H1 (cell line): Measurements from ENCODE around the gene GREB1. TPM values are rescaled to one million over a fixed set of nuclear protein-coding genes. Genes with fewer than 3 reads are reported as not detected.

ENCODE experiments used
- CTCF ChIA-PET: fragments of 300-600 bp; sonication (Branson Sonifier 250); formaldehyde crosslinking; loops from one replicate; lab custom pipeline; 2021; ENCODE audit not compliant: partially characterized antibody; lab: Charles Lee
- POLR2A ChIA-PET: fragments of 300-600 bp; sonication (Branson Sonifier 250); formaldehyde crosslinking; loops from one replicate; lab custom pipeline; 2021; ENCODE audit warnings: inconsistent platforms; ENCODE audit not compliant: partially characterized antibody; lab: Charles Lee
- DNase-seq, 2 experiments: peaks; one replicate each; pipeline versions ENCODE4 v3.0.0 to v3.0.0-alpha.2; 2010 to 2022; ENCODE audit warnings: low spot score in 2 of 2, low read depth in 1 of 2, mixed read lengths in 1 of 2
- FAIRE-seq: peaks from 2 replicates; lab custom pipeline; 2011; peaks lifted over from hg19 to GRCh38; lab: Jason Lieb, UNC
- H2AFZ ChIP-seq: 2 replicates; pipeline ENCODE4 v1.8.1; 2012; ENCODE audit warnings: low read length, inconsistent platforms
- H2AK5ac ChIP-seq: 2 replicates; pipeline ENCODE4 v1.6.1; 2013; ENCODE audit warnings: low read depth, low read length
- H2BK120ac ChIP-seq: replicated peaks from 2 replicates; pipeline ENCODE3; 2013; ENCODE audit warnings: low read depth, low read length, inconsistent platforms
- H2BK12ac ChIP-seq: 2 replicates; pipeline ENCODE4 v1.6.1; 2013; ENCODE audit warnings: low read depth, low read length
- H2BK15ac ChIP-seq: 2 replicates; pipeline ENCODE4 v1.6.1; 2013; ENCODE audit warnings: low read length
- H2BK20ac ChIP-seq: 2 replicates; pipeline ENCODE4 v1.6.1; 2013; ENCODE audit warnings: low read length
- H2BK5ac ChIP-seq: 2 replicates; pipeline ENCODE4 v1.6.1; 2013; ENCODE audit warnings: low read depth, low read length
- H3K14ac ChIP-seq: 2 replicates; pipeline ENCODE4 v1.6.1; 2013; ENCODE audit warnings: inconsistent platforms; ENCODE audit not compliant: insufficient read length
- H3K18ac ChIP-seq: 2 replicates; pipeline ENCODE4 v1.6.1; 2013; ENCODE audit warnings: low read length; ENCODE audit errors: extremely low read depth
- H3K23ac ChIP-seq: 2 replicates; pipeline ENCODE4 v1.6.1; 2013; ENCODE audit warnings: inconsistent platforms; ENCODE audit not compliant: insufficient read length
- H3K23me2 ChIP-seq: 2 replicates; pipeline ENCODE4 v1.6.1; 2013; ENCODE audit warnings: low read depth, low read length
- H3K27ac ChIP-seq: 2 replicates; pipeline ENCODE4 v1.6.1; 2011; ENCODE audit warnings: low read depth, low read length, inconsistent platforms
- H3K27me3 ChIP-seq, 4 experiments: replicated peaks in 1 of 4; 1 replicate in 1 of 4; 2 replicates in 3 of 4; pipeline versions ENCODE4 v1.6.1 to v1.8.1; 2011 to 2013; ENCODE audit warnings: low read length in 3 of 4, mild to moderate bottlenecking in 3 of 4, inconsistent platforms in 2 of 4, mixed read lengths in 2 of 4, moderate library complexity in 1 of 4; ENCODE audit not compliant: control insufficient read depth in 3 of 4, insufficient read depth in 3 of 4; ENCODE audit errors: extremely low read depth in 1 of 4
- H3K36me3 ChIP-seq, 4 experiments: 2 replicates each; pipeline versions ENCODE4 v1.6.1 to v1.8.1; 2011 to 2013; ENCODE audit warnings: mild to moderate bottlenecking in 4 of 4, low read length in 3 of 4, moderate library complexity in 2 of 4, control low read depth in 1 of 4, inconsistent platforms in 1 of 4; ENCODE audit not compliant: insufficient read depth in 4 of 4, control insufficient read depth in 2 of 4
- H3K4ac ChIP-seq: replicated peaks from 2 replicates; pipeline ENCODE3; 2013; ENCODE audit warnings: low read length, low read depth, mixed read lengths, inconsistent platforms; ENCODE audit not compliant: insufficient read length
- H3K4me1 ChIP-seq, 4 experiments: replicated peaks in 1 of 4; 1 replicate in 1 of 4; 2 replicates in 3 of 4; pipeline versions ENCODE4 v1.6.1 to v1.8.1; 2011 to 2013; ENCODE audit warnings: low read length in 3 of 4, inconsistent platforms in 2 of 4, mixed read lengths in 1 of 4; ENCODE audit not compliant: insufficient read depth in 4 of 4, control insufficient read depth in 3 of 4
- H3K4me2 ChIP-seq, 2 experiments: 2 replicates each; pipeline versions ENCODE4 v1.6.1 to v1.8.1; 2011 to 2013; ENCODE audit warnings: low read depth in 2 of 2, low read length in 2 of 2, control low read depth in 1 of 2, inconsistent platforms in 1 of 2, mild to moderate bottlenecking in 1 of 2; ENCODE audit not compliant: insufficient read depth in 1 of 2
- H3K4me3 ChIP-seq, 4 experiments: fragments of 200-600, 300-600 bp in 1 of 4; sonication (generic), shearing (Covaris generic), sonication (Bioruptor Twin) in 1 of 4; 2 replicates each; pipeline versions ENCODE4 v1.5.1 to v1.8.1; 2011 to 2016; ENCODE audit warnings: low read length in 4 of 4, low read depth in 3 of 4, control low read depth in 2 of 4, inconsistent platforms in 2 of 4, mild to moderate bottlenecking in 2 of 4, mixed read lengths in 1 of 4, moderate library complexity in 1 of 4; ENCODE audit not compliant: insufficient read depth in 2 of 4; ENCODE audit errors: extremely low read depth in 1 of 4
- H3K56ac ChIP-seq: replicated peaks from 2 replicates; pipeline ENCODE3; 2013; ENCODE audit warnings: low read depth, mild to moderate bottlenecking, mixed read lengths, low read length, inconsistent platforms; ENCODE audit not compliant: insufficient read length
- H3K79me1 ChIP-seq: 2 replicates; pipeline ENCODE4 v1.6.1; 2013; ENCODE audit warnings: low read depth, low read length, control low read depth
- H3K79me2 ChIP-seq, 2 experiments: 2 replicates each; pipeline versions ENCODE4 v1.6.1 to v1.8.1; 2012 to 2013; ENCODE audit warnings: low read length in 2 of 2, mild to moderate bottlenecking in 2 of 2, inconsistent platforms in 1 of 2; ENCODE audit not compliant: insufficient read depth in 2 of 2, control insufficient read depth in 1 of 2
- H3K9ac ChIP-seq, 4 experiments: replicated peaks in 1 of 4; 1 replicate in 1 of 4; 2 replicates in 3 of 4; pipeline versions ENCODE4 v1.6.1 to v1.8.1; 2011 to 2013; ENCODE audit warnings: low read depth in 3 of 4, low read length in 3 of 4, control low read depth in 2 of 4, mild to moderate bottlenecking in 2 of 4, moderate library complexity in 2 of 4, inconsistent platforms in 1 of 4; ENCODE audit errors: extremely low read depth in 1 of 4
- H3K9me3 ChIP-seq, 2 experiments: 2 replicates each; pipeline versions ENCODE4 v1.6.1 to v1.8.1; 2012 to 2013; ENCODE audit warnings: mild to moderate bottlenecking in 2 of 2, moderate library complexity in 2 of 2, control low read depth in 1 of 2, inconsistent platforms in 1 of 2, low read depth in 1 of 2, low read length in 1 of 2, mixed read lengths in 1 of 2; ENCODE audit not compliant: insufficient read depth in 2 of 2
- H4K20me1 ChIP-seq, 2 experiments: replicated peaks in 1 of 2; 2 replicates each; pipeline versions ENCODE3 to v1.8.1; 2011 to 2013; ENCODE audit warnings: inconsistent platforms in 2 of 2, low read length in 2 of 2, mild to moderate bottlenecking in 1 of 2; ENCODE audit not compliant: insufficient read depth in 2 of 2, control insufficient read depth in 1 of 2
- H4K5ac ChIP-seq: 2 replicates; pipeline ENCODE4 v1.6.1; 2013; ENCODE audit warnings: low read length, low read depth, mixed read lengths, inconsistent platforms; ENCODE audit not compliant: insufficient read length
- H4K8ac ChIP-seq: 2 replicates; pipeline ENCODE4 v1.8.0; 2013; ENCODE audit warnings: mild to moderate bottlenecking, moderate library complexity, low read length, inconsistent platforms; ENCODE audit not compliant: insufficient read depth; ENCODE audit errors: extremely low read depth
- H4K91ac ChIP-seq: replicated peaks from 2 replicates; pipeline ENCODE3; 2013; ENCODE audit warnings: low read length, mixed read lengths, inconsistent platforms; ENCODE audit not compliant: insufficient read length
- CEBPB ChIP-seq: IDR thresholded peaks from 2 replicates; pipeline ENCODE4 v1.6.1; 2012; ENCODE audit warnings: low read depth, low read length
- EGR1 ChIP-seq: IDR thresholded peaks from 2 replicates; pipeline ENCODE4 v1.6.1; 2011; ENCODE audit warnings: low read depth, low read length, borderline replicate concordance
- GABPA ChIP-seq: IDR thresholded peaks from 2 replicates; pipeline ENCODE4 v1.6.1; 2011; ENCODE audit warnings: mild to moderate bottlenecking, low read length, moderate library complexity, borderline replicate concordance; ENCODE audit not compliant: insufficient read depth
- HDAC2 ChIP-seq, 2 experiments: fragments of 300-600 bp in 1 of 2; sonication (generic) in 1 of 2; IDR thresholded peaks; 2 replicates each; pipeline ENCODE4 v1.6.1; 2011 to 2012; ENCODE audit warnings: low read depth in 2 of 2, low read length in 2 of 2, mild to moderate bottlenecking in 2 of 2, moderate library complexity in 2 of 2, borderline replicate concordance in 1 of 2, inconsistent platforms in 1 of 2
- RAD21 ChIP-seq, 2 experiments: IDR thresholded peaks in 1 of 2; conservative IDR thresholded peaks in 1 of 2; 2 replicates each; pipeline ENCODE4 v1.6.1; 2011; ENCODE audit warnings: low read depth in 2 of 2, low read length in 2 of 2, improper control_type of control experiment in 1 of 2, inconsistent platforms in 1 of 2, mild to moderate bottlenecking in 1 of 2, moderate library complexity in 1 of 2
- WGBS, 2 experiments: shearing (Covaris generic) in 1 of 2; methylation state at CpG; one replicate each; pipeline versions ENCODE4 v1.1.6 to v1.1.7; 2013 to 2015; ENCODE audit warnings: low lambda C conversion rate in 2 of 2, mixed read lengths in 2 of 2, inconsistent platforms in 1 of 2, low coverage in 1 of 2, missing lambda C conversion rate in 1 of 2; ENCODE audit not compliant: insufficient replicate concordance in 2 of 2, insufficient coverage in 1 of 2, insufficient read length in 1 of 2; ENCODE audit errors: extremely low coverage in 1 of 2, missing lambda C conversion rate in 1 of 2; 5-methylcytosine and 5-hydroxymethylcytosine counted together
- polyA plus RNA-seq, 7 experiments: library from polyadenylated mRNA; depleted of rRNA in 3 of 7; stranded (reverse) in 5 of 7; unstranded in 2 of 7; fragments of >200 nt in 5 of 7; fragments of 200-250 nt in 2 of 7; gene quantifications; 1 replicate in 5 of 7; 2 replicates in 1 of 7; 4 replicates in 1 of 7; pipeline versions ENCODE4 v1.2.1 to v1.2.3, GENCODE V29; 2011 to 2013; ENCODE audit warnings: missing spikeins in 2 of 7, mixed read lengths in 2 of 7
- total RNA-seq: library from RNA; stranded (reverse); fragmentation: NEBNext Ultra II Directional; extraction: Animal tissue kit (Norgen Biotek cat#: 25700); gene quantifications from 2 replicates; pipeline ENCODE4 v1.2.1, GENCODE V29; 2021

Gene GREB1
- total and polyA plus RNA-seq, 2 of the 8 experiments (the other 6 are each of a cell fraction or from before 2014, with no cell fraction given) = 7.9 to 43.4 TPM

DNA sequence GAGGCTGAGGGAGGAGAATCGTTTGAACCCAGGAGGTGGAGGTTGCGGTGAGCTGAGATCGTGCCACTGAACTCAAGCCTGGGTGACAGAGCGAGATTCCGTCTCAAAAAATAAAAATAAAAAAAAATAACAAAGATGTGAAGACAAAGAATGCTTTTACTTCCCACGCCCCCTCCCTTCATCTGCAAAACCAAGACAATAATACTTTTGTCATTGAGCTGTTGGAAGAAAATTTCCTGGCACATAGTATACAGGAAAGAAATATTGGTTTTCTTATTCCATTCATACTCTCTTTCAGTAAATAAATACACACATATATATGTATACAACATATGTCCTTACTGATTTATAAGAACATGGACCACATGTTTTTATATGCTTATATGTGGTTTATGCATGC lies 12.2 kb downstream of the GREB1 start:
- Histone ChIP-seq H4K20me1 (peaks cover 0 to 5% of the 10 kb centered on the region in 2 experiments), H3K18ac (no peak overlapping the region), H3K27ac (no peak overlapping the region), H4K8ac (no peak overlapping the region), H3K27me3 (no peaks in the 10 kb centered on the region), H3K4me2 (no peak overlapping the region), H2AK5ac (no peak overlapping the region), H2BK15ac (no peak overlapping the region), H3K79me2 (peaks cover 4 to 20% of the 10 kb centered on the region in 2 experiments; a peak in 3 of 4 replicates), H2BK5ac (no peak overlapping the region), H3K23me2 (no peaks in the 10 kb centered on the region; the same call in 1 of the 2 replicates), H2BK12ac (no peak overlapping the region), H2AFZ (no peak overlapping the region), H3K14ac (no peak overlapping the region), H3K9ac (no peak overlapping the region), H3K4me3 (no peak overlapping the region), H4K5ac (no peak overlapping the region), H3K36me3 (no peaks in the 10 kb centered on the region), H3K9me3 (no peaks in the 10 kb centered on the region), H4K91ac (no peak overlapping the region), H3K4me1 (peaks cover 7 to 28% (median 14%) of the 10 kb centered on the region in 4 experiments), H2BK20ac (no peak overlapping the region), H3K4ac (no peak overlapping the region), H2BK120ac (no peak overlapping the region), H3K56ac (no peak overlapping the region), H3K23ac (no peak overlapping the region), H3K79me1 (peaks cover 13% of the 10 kb centered on the region)
- no peak for DNase-seq
- ChIA-PET POLR2A (no interaction called here), CTCF (interaction anchor here (1.0 to 22.6 kb wide), 5 partner anchors 10 to 242 kb away, joined by 4 to 377 read pairs (median 5); partner anchors contain the start of gene GREB1)
- no peak for FAIRE-seq
- 80% methylated on average over 6 of the region's 6 CpGs; no CpG with 5 or more reads in 1 of the 2 experiments for WGBS, 2 experiments
- TF ChIP-seq RAD21 (IDR thresholded peaks at IDR 0.05 in 1 of 2, conservative IDR thresholded peaks at IDR 0.05 in 1 of 2; ENCODE audit: low read depth in 2 of 2, low read length in 2 of 2) (no peak), HDAC2 (IDR thresholded peaks at IDR 0.05; ENCODE audit: borderline replicate concordance in 1 of 2, low read depth in 2 of 2, low read length in 2 of 2) (no peak), GABPA (no peak), EGR1 (no peak), CEBPB (no peak)
